ENCODE measurements around the gene CRTC2. TPM values are rescaled to one million over a fixed set of nuclear protein-coding genes. Genes with fewer than 3 reads are reported as not detected.

CRTC2 gene
- total and polyA plus RNA-seq, 9 of the 15 experiments (the other 6 are each of a cell fraction or from before 2014, with no cell fraction given): 2.7 to 26.4 (median 10.2) TPM

DNA sequence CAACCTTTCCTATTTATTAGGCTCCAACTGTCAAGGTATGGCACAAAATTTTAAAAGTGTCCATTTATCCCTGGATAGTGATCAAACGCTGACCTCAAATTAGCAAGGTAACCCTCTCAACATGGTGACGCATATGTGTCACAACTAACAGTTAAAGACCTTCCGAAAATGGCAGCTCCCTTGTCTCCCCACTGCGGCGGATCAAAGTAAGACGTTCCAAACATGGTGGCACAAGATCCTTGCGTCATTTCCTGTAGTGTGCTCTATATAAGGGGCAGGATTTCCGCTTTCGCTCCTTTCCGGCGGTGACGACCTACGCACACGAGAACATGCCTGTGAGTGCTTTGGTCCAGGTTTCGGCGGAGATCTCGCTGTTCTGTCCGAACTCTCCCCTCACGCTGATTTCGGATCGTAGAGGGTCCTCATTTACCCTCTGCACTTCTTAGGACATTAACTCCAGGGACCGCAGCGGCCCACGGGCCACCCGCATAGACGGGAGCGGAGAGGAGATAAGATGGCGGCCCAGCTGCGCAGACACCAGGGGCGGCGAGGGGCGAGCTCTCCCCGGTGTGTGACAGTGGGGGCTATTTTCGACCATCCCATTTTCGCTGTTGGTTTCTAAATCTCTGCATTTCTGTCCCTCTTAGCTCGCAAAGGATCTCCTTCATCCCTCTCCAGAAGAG is 32.2 kb upstream of the CRTC2 start, which contains the start of gene RPS27 (continued):
- TF ChIP-seq, protein P1, sequence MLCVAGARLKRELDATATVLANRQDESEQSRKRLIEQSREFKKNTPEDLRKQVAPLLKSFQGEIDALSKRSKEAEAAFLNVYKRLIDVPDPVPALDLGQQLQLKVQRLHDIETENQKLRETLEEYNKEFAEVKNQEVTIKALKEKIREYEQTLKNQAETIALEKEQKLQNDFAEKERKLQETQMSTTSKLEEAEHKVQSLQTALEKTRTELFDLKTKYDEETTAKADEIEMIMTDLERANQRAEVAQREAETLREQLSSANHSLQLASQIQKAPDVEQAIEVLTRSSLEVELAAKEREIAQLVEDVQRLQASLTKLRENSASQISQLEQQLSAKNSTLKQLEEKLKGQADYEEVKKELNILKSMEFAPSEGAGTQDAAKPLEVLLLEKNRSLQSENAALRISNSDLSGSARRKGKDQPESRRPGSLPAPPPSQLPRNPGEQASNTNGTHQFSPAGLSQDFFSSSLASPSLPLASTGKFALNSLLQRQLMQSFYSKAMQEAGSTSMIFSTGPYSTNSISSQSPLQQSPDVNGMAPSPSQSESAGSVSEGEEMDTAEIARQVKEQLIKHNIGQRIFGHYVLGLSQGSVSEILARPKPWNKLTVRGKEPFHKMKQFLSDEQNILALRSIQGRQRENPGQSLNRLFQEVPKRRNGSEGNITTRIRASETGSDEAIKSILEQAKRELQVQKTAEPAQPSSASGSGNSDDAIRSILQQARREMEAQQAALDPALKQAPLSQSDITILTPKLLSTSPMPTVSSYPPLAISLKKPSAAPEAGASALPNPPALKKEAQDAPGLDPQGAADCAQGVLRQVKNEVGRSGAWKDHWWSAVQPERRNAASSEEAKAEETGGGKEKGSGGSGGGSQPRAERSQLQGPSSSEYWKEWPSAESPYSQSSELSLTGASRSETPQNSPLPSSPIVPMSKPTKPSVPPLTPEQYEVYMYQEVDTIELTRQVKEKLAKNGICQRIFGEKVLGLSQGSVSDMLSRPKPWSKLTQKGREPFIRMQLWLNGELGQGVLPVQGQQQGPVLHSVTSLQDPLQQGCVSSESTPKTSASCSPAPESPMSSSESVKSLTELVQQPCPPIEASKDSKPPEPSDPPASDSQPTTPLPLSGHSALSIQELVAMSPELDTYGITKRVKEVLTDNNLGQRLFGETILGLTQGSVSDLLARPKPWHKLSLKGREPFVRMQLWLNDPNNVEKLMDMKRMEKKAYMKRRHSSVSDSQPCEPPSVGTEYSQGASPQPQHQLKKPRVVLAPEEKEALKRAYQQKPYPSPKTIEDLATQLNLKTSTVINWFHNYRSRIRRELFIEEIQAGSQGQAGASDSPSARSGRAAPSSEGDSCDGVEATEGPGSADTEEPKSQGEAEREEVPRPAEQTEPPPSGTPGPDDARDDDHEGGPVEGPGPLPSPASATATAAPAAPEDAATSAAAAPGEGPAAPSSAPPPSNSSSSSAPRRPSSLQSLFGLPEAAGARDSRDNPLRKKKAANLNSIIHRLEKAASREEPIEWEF (CRISPR knock-in tag; IDR thresholded peaks at IDR 0.05): peak; percentile 83; the same call in 1 of the 2 replicates
- TF ChIP-seq, protein P2, sequence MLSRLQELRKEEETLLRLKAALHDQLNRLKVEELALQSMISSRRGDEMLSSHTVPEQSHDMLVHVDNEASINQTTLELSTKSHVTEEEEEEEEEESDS (CRISPR knock-in tag; IDR thresholded peaks at IDR 0.05): no peak
- TF ChIP-seq, protein P3, sequence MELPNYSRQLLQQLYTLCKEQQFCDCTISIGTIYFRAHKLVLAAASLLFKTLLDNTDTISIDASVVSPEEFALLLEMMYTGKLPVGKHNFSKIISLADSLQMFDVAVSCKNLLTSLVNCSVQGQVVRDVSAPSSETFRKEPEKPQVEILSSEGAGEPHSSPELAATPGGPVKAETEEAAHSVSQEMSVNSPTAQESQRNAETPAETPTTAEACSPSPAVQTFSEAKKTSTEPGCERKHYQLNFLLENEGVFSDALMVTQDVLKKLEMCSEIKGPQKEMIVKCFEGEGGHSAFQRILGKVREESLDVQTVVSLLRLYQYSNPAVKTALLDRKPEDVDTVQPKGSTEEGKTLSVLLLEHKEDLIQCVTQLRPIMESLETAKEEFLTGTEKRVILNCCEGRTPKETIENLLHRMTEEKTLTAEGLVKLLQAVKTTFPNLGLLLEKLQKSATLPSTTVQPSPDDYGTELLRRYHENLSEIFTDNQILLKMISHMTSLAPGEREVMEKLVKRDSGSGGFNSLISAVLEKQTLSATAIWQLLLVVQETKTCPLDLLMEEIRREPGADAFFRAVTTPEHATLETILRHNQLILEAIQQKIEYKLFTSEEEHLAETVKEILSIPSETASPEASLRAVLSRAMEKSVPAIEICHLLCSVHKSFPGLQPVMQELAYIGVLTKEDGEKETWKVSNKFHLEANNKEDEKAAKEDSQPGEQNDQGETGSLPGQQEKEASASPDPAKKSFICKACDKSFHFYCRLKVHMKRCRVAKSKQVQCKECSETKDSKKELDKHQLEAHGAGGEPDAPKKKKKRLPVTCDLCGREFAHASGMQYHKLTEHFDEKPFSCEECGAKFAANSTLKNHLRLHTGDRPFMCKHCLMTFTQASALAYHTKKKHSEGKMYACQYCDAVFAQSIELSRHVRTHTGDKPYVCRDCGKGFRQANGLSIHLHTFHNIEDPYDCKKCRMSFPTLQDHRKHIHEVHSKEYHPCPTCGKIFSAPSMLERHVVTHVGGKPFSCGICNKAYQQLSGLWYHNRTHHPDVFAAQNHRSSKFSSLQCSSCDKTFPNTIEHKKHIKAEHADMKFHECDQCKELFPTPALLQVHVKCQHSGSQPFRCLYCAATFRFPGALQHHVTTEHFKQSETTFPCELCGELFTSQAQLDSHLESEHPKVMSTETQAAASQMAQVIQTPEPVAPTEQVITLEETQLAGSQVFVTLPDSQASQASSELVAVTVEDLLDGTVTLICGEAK (IDR thresholded peaks at IDR 0.05): peak; percentile 95
- TF ChIP-seq, protein P3 (CRISPR knock-in tag; IDR thresholded peaks at IDR 0.05): no peak
- peak; percentile 10; the same call in 1 of the 2 replicates for TF ChIP-seq FOXJ2 (tag; IDR thresholded peaks at IDR 0.05)
- TF ChIP-seq ASH1L (IDR thresholded peaks at IDR 0.05; ENCODE audit: borderline replicate concordance, low read depth, partially characterized antibody): peak; percentile 79
- TF ChIP-seq ZNF583 (CRISPR knock-in tag; IDR thresholded peaks at IDR 0.05): no peak
- peak; percentile 59 for TF ChIP-seq ZNF121 (CRISPR knock-in tag; conservative IDR thresholded peaks at IDR 0.05)
- TF ChIP-seq, protein P4, sequence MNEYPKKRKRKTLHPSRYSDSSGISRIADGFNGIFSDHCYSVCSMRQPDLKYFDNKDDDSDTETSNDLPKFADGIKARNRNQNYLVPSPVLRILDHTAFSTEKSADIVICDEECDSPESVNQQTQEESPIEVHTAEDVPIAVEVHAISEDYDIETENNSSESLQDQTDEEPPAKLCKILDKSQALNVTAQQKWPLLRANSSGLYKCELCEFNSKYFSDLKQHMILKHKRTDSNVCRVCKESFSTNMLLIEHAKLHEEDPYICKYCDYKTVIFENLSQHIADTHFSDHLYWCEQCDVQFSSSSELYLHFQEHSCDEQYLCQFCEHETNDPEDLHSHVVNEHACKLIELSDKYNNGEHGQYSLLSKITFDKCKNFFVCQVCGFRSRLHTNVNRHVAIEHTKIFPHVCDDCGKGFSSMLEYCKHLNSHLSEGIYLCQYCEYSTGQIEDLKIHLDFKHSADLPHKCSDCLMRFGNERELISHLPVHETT (CRISPR knock-in tag; conservative IDR thresholded peaks at IDR 0.05 in 1 of 2, IDR thresholded peaks at IDR 0.05 in 1 of 2): peak in 1 of 2 experiments; percentile 93; a peak in 2 of 4 replicates
- peak; percentile 96 for TF ChIP-seq POLR2G (IDR thresholded peaks at IDR 0.05; ENCODE audit: low read depth, low read length)

Measured in K562 (cell line).